Endothelial cell of umbilical vein (primary cell): ENCODE results near the gene PPP2R3B. TPM values are rescaled to one million over a fixed set of nuclear protein-coding genes. Genes with fewer than 3 reads are reported as not detected.

ENCODE experiments used
- BruUV-seq: library from RNA; stranded (reverse); fragments of 400-500 nt; replicated peaks from 2 replicates; lab custom pipeline; 2021; lab: Mats Ljungman, UMichigan
- CTCF ChIA-PET: fragments of 300-600, 350-600 bp; sonication (Branson Sonifier 250); formaldehyde crosslinking; loops from one replicate; lab custom pipeline; 2021; ENCODE audit warnings: antibody characterized with exemption, inconsistent platforms; lab: Charles Lee
- POLR2A ChIA-PET: fragments of 300-600, 350-600 bp; sonication (Branson Sonifier 250); formaldehyde crosslinking; loops from one replicate; lab custom pipeline; 2021; ENCODE audit warnings: antibody characterized with exemption, inconsistent platforms; lab: Charles Lee
- DNase-seq: peaks from one replicate; pipeline ENCODE4 v3.0.0-alpha.2; 2011; ENCODE audit warnings: low read depth, low spot score
- FAIRE-seq: peaks from 2 replicates; lab custom pipeline; 2011; peaks lifted over from hg19 to GRCh38; lab: Jason Lieb, UNC
- H2AFZ ChIP-seq: 2 replicates; pipeline ENCODE4 v1.6.0; 2012; ENCODE audit warnings: low read depth, low read length, control low read depth, inconsistent platforms
- H3K27ac ChIP-seq: 2 replicates; pipeline ENCODE4 v1.5.1; 2011; ENCODE audit warnings: low read depth, mild to moderate bottlenecking, control low read depth, low read length, moderate library complexity; ENCODE audit not compliant: insufficient read depth
- H3K27me3 ChIP-seq, 2 experiments: 2 replicates each; pipeline versions ENCODE4 v1.6.0 to v1.6.1; 2011; ENCODE audit warnings: low read length in 2 of 2, mixed read lengths in 1 of 2; ENCODE audit not compliant: control insufficient read depth in 2 of 2, insufficient read depth in 2 of 2
- H3K36me3 ChIP-seq, 2 experiments: 2 replicates in 1 of 2; 3 replicates in 1 of 2; pipeline ENCODE4 v1.5.1; 2011; ENCODE audit warnings: low read length in 2 of 2, mild to moderate bottlenecking in 1 of 2, moderate library complexity in 1 of 2; ENCODE audit not compliant: control insufficient read depth in 2 of 2, insufficient read depth in 2 of 2; ENCODE audit errors: extremely low read depth in 1 of 2
- H3K4me1 ChIP-seq: 3 replicates; pipeline ENCODE4 v1.5.1; 2011; ENCODE audit warnings: mild to moderate bottlenecking, low read length; ENCODE audit not compliant: control insufficient read depth, insufficient read depth; ENCODE audit errors: extremely low read depth
- H3K4me2 ChIP-seq: 2 replicates; pipeline ENCODE4 v1.6.1; 2011; ENCODE audit warnings: low read length, control low read depth, mixed read lengths; ENCODE audit not compliant: insufficient read depth
- H3K4me3 ChIP-seq, 3 experiments: fragments of 200-600 bp in 1 of 3; sonication (generic), shearing (Covaris generic) in 1 of 3; replicated peaks in 1 of 3; 2 replicates each; pipeline ENCODE4 v1.5.1; 2011 to 2016; ENCODE audit warnings: control low read depth in 3 of 3, low read length in 3 of 3, mild to moderate bottlenecking in 2 of 3, inconsistent platforms in 1 of 3, low read depth in 1 of 3, moderate library complexity in 1 of 3; ENCODE audit not compliant: insufficient read depth in 1 of 3
- H3K79me2 ChIP-seq: 2 replicates; pipeline ENCODE4 v1.6.0; 2012; ENCODE audit warnings: low read length, inconsistent platforms; ENCODE audit not compliant: control insufficient read depth, insufficient read depth
- H3K9ac ChIP-seq: replicated peaks from 2 replicates; pipeline ENCODE3; 2011; ENCODE audit warnings: low read length, control low read depth; ENCODE audit not compliant: insufficient read depth; ENCODE audit errors: extremely low read depth
- H3K9me1 ChIP-seq: replicated peaks from 3 replicates; pipeline ENCODE4 v1.6.0; 2011; ENCODE audit warnings: mild to moderate bottlenecking, low read length; ENCODE audit not compliant: control insufficient read depth, insufficient read depth; ENCODE audit errors: extremely low read depth
- H3K9me3 ChIP-seq: replicated peaks from 2 replicates; pipeline ENCODE4 v1.5.1; 2012; ENCODE audit warnings: low read length, inconsistent platforms; ENCODE audit not compliant: control insufficient read depth, insufficient read depth
- H4K20me1 ChIP-seq: replicated peaks from 2 replicates; pipeline ENCODE3; 2011; ENCODE audit warnings: mild to moderate bottlenecking, low read length; ENCODE audit not compliant: control insufficient read depth, insufficient read depth; ENCODE audit errors: extremely low read depth
- EZH2 ChIP-seq: IDR thresholded peaks from 2 replicates; pipeline ENCODE4 v1.6.1; 2012; ENCODE audit warnings: borderline replicate concordance, low read depth, mild to moderate bottlenecking, moderate library complexity, low read length, inconsistent platforms; ENCODE audit not compliant: severe bottlenecking
- FOS ChIP-seq: IDR thresholded peaks from 2 replicates; pipeline ENCODE4 v1.6.1; 2011; ENCODE audit warnings: mild to moderate bottlenecking, low read length, moderate library complexity, borderline replicate concordance; ENCODE audit not compliant: insufficient read depth
- GATA2 ChIP-seq: IDR thresholded peaks from 2 replicates; pipeline ENCODE4 v1.7.0; 2011; ENCODE audit warnings: low read depth, mild to moderate bottlenecking, moderate library complexity, mixed read lengths, low read length; ENCODE audit not compliant: insufficient read length, insufficient read depth
- JUN ChIP-seq: IDR thresholded peaks from 2 replicates; pipeline ENCODE4 v1.6.1; 2011; ENCODE audit warnings: borderline replicate concordance, low read depth; ENCODE audit not compliant: insufficient read length, insufficient read depth
- MYC ChIP-seq: IDR thresholded peaks from one replicate; pipeline ENCODE4 v1.6.1; 2011; ENCODE audit warnings: mild to moderate bottlenecking, low read depth, low read length
- POLR2AphosphoS5 ChIP-seq: IDR thresholded peaks from 2 replicates; pipeline ENCODE4 v1.6.1; 2012; ENCODE audit warnings: low read depth, mild to moderate bottlenecking, control low read depth, low read length, moderate library complexity; ENCODE audit not compliant: insufficient read depth
- dilution Hi-C: fragments of 300-500 bp; cut with MboI; formaldehyde crosslinking; loops from one replicate; pipeline ENCODE4 v1.15.0; 2019; ENCODE audit warnings: low sequenced_read_pairs; ENCODE audit not compliant: extremely low pct_ligation_motif_present
- intact Hi-C: fragments of 100-400 bp; cut with micrococcal nuclease; formaldehyde crosslinking; loops from one replicate; pipeline ENCODE4 v1.10.0; 2022
- polyA plus RNA-seq, 4 experiments: library from polyadenylated mRNA; depleted of rRNA in 3 of 4; stranded (reverse) in 3 of 4; unstranded in 1 of 4; fragments of >200 nt; gene quantifications; 2 replicates each; pipeline versions ENCODE4 v1.2.1 to v1.2.3, GENCODE V29; 2011 to 2012; ENCODE audit warnings: missing spikeins in 1 of 4
- total RNA-seq: library from RNA; stranded (reverse); gene quantifications from 2 replicates; pipeline ENCODE4 v1.2.3, GENCODE V29; 2021
- TF ChIP-seq, protein P1 (sequence below), 2 donors: IDR thresholded peaks; 1 replicate in 1 of 2; 2 replicates in 1 of 2; pipeline ENCODE4 v1.5.1; 2011; ENCODE audit warnings: low read length in 2 of 2, mild to moderate bottlenecking in 2 of 2, moderate library complexity in 2 of 2, control low read depth in 1 of 2, inconsistent platforms in 1 of 2, low read depth in 1 of 2; ENCODE audit not compliant: insufficient read depth in 1 of 2; ENCODE audit errors: extremely low read depth in 1 of 2

PPP2R3B gene
- total and polyA plus RNA-seq, 2 donors (not counting 3 experiments of a cell fraction or from before 2014, with no cell fraction given) = 19.1 to 33.6 TPM

DNA sequence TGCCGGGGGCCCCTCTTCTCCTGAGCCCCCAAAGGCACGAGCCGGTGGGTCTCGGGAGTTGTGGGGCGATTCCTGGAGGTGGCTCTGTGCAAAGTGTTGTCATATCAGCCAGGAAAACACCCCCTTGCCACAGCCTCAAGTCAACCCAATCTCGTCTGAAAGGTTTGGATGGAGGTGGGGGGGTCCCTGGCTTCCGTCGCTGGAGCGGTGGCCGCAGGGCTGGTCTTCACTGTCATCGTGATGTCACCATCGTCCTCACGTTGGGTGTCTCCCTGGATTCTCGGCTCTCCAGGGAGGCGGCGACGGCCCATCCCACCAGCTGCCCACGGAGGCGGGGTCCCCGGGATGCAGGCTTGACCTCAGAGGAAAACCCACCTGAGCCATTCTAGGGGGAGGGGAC is 38.3 kb upstream of the PPP2R3B start:
- DNase-seq (no peak), FAIRE-seq (no peak)
- no peaks in the 10 kb centered on the region for H3K4me1 ChIP-seq
- no peak overlapping the region for H3K4me3 ChIP-seq
- H3K9me1 ChIP-seq = no peaks in the 10 kb centered on the region
- no peaks in the 10 kb centered on the region for H3K9me3 ChIP-seq
- H3K4me2 ChIP-seq = no peak overlapping the region
- POLR2A ChIA-PET = no interaction called here
- CTCF ChIA-PET = no interaction called here
- intact Hi-C loops (loop anchor here (5.0 kb wide), 2 partner anchors 732 to 892 kb away; no protein-coding TSS in a partner anchor), dilution Hi-C loops (no loop called here)
- TF ChIP-seq GATA2 (no peak), MYC (no peak), EZH2 (no peak), FOS (no peak), POLR2AphosphoS5 (no peak), JUN (no peak)
- TF ChIP-seq, protein P1, sequence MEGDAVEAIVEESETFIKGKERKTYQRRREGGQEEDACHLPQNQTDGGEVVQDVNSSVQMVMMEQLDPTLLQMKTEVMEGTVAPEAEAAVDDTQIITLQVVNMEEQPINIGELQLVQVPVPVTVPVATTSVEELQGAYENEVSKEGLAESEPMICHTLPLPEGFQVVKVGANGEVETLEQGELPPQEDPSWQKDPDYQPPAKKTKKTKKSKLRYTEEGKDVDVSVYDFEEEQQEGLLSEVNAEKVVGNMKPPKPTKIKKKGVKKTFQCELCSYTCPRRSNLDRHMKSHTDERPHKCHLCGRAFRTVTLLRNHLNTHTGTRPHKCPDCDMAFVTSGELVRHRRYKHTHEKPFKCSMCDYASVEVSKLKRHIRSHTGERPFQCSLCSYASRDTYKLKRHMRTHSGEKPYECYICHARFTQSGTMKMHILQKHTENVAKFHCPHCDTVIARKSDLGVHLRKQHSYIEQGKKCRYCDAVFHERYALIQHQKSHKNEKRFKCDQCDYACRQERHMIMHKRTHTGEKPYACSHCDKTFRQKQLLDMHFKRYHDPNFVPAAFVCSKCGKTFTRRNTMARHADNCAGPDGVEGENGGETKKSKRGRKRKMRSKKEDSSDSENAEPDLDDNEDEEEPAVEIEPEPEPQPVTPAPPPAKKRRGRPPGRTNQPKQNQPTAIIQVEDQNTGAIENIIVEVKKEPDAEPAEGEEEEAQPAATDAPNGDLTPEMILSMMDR (IDR thresholded peaks at IDR 0.05; ENCODE audit: extremely low read depth in 1 of 2, insufficient read depth in 1 of 2, low read depth in 1 of 2, low read length in 2 of 2) = no peak
- H2AFZ ChIP-seq = no peak overlapping the region
- no TSS peak for BruUV-seq
- H3K27me3 ChIP-seq = peaks cover 0 to 4% of the 10 kb centered on the region in 2 experiments
- no peaks in the 10 kb centered on the region for H3K36me3 ChIP-seq
- H3K27ac ChIP-seq = no peak overlapping the region
- H3K9ac ChIP-seq = no peak overlapping the region
- H4K20me1 ChIP-seq = no peaks in the 10 kb centered on the region
- no peaks in the 10 kb centered on the region for H3K79me2 ChIP-seq
